ENCODE measurements around the gene ELP4.
A peak's percentile ranks its signal among the peaks of the same experiment; 100 is the strongest.

Gene ELP4

GRCh38 chr11:31802000-31802551 lies 292.5 kb downstream of the ELP4 start:
- no peak for DNase-seq

GRCh38 chr11:31802609-31802989 lies 293.0 kb downstream of the ELP4 start:
- no peak for DNase-seq

GRCh38 chr11:31802990-31803812 lies 293.6 kb downstream of the ELP4 start:
- no peak for DNase-seq

- no peak for DNase-seq
Observed at GRCh38 chr11:31803813-31804311, 294.3 kb downstream of the ELP4 start.

- DNase-seq: no peak
Observed at GRCh38 chr11:31804312-31805036, 294.9 kb downstream of the ELP4 start.

GRCh38 chr11:31805037-31805628 lies 295.6 kb downstream of the ELP4 start:
- DNase-seq: no peak

GRCh38 chr11:31805629-31806185 lies 296.1 kb downstream of the ELP4 start:
- DNase-seq: no peak

- no peak for DNase-seq
Observed at GRCh38 chr11:31806186-31806927, 296.8 kb downstream of the ELP4 start.

- no peak for DNase-seq
Observed at GRCh38 chr11:31806928-31807798, 297.6 kb downstream of the ELP4 start.

- DNase-seq: no peak
Observed at GRCh38 chr11:31807799-31808667, 298.5 kb downstream of the ELP4 start.

- DNase-seq: peak; percentile 27
Observed at GRCh38 chr11:31808721-31809540, 299.4 kb downstream of the ELP4 start.

- DNase-seq: peak; percentile 62
Observed at GRCh38 chr11:31809541-31809856, 299.9 kb downstream of the ELP4 start.

- DNase-seq: peak; percentile 20
Observed at GRCh38 chr11:31809857-31810778, 300.6 kb downstream of the ELP4 start.

- DNase-seq: peak; percentile 95
Observed at GRCh38 chr11:31810779-31811647, 301.4 kb downstream of the ELP4 start, which contains the start of gene PAX6. TSS of gene PAX6 (minus strand) at chr11:31811322. CDS start at chr11:31806411, 4,911 bp downstream.

- DNase-seq: peak; percentile 51
Observed at GRCh38 chr11:31812383-31813381, 303.1 kb downstream of the ELP4 start.
